Activated gamma-delta T cell treated with Interleukin-2 at 50 U/mL for 16 hours (primary cell): ENCODE measurements around the gene MDH1B.
"Not testable (repeated sequence)": the region's sequence is repeated elsewhere in the genome, so short reads cannot be mapped to it uniquely, and the experiment has no call there.

Experiments
- DNase-seq: peaks from one replicate; pipeline ENCODE4 v3.0.0-alpha.2; 2020

The MDH1B gene

GRCh38 chr2:206765242-206766056 lies at the start of gene MDH1B, which contains the start of gene FASTKD2:
Gene MDH1B (minus strand): TSS chr2:206765328. CDS start chr2:206765271, 57 bp downstream.
Gene FASTKD2 (plus strand): TSS chr2:206765606. CDS start chr2:206766694, 1,088 bp downstream.
- peak; percentile 76 for DNase-seq

- no peak for DNase-seq
Observed at GRCh38 chr2:206814498-206814897, 49.4 kb upstream of the MDH1B start.

- DNase-seq: not testable (repeated sequence)
Observed at GRCh38 chr2:206812471-206812870, 47.3 kb upstream of the MDH1B start.

GRCh38 chr2:206807624-206808023 lies 42.5 kb upstream of the MDH1B start:
- not testable (repeated sequence) for DNase-seq

- DNase-seq: no peak
Observed at GRCh38 chr2:206805887-206806607, 40.9 kb upstream of the MDH1B start.

- DNase-seq: no peak
Observed at GRCh38 chr2:206804326-206804725, 39.2 kb upstream of the MDH1B start.

GRCh38 chr2:206802654-206803514 lies 37.8 kb upstream of the MDH1B start:
- no peak for DNase-seq

- DNase-seq: no peak
Observed at GRCh38 chr2:206801418-206802189, 36.5 kb upstream of the MDH1B start.

- peak; percentile 18 for DNase-seq
Observed at GRCh38 chr2:206800506-206801417, 35.6 kb upstream of the MDH1B start.

GRCh38 chr2:206799083-206799482 lies 34.0 kb upstream of the MDH1B start:
- DNase-seq: no peak

- DNase-seq: no peak
Observed at GRCh38 chr2:206798000-206798399, 32.9 kb upstream of the MDH1B start.

GRCh38 chr2:206797376-206797775 lies 32.2 kb upstream of the MDH1B start:
- DNase-seq: no peak

- DNase-seq: no peak
Observed at GRCh38 chr2:206792645-206793044, 27.5 kb upstream of the MDH1B start.

- no peak for DNase-seq
Observed at GRCh38 chr2:206790311-206790935, 25.3 kb upstream of the MDH1B start.

GRCh38 chr2:206784559-206785353 lies 19.6 kb upstream of the MDH1B start:
- DNase-seq: no peak

- no peak for DNase-seq
Observed at GRCh38 chr2:206783718-206784117, 18.6 kb upstream of the MDH1B start.

GRCh38 chr2:206780671-206781070 lies 15.5 kb upstream of the MDH1B start:
- no peak for DNase-seq

GRCh38 chr2:206776432-206776831 lies 11.3 kb upstream of the MDH1B start:
- DNase-seq: no peak

GRCh38 chr2:206774871-206775270 lies 9.7 kb upstream of the MDH1B start:
- DNase-seq: no peak
